ENCODE results near the gene CDH18. TPM values are rescaled to one million over a fixed set of nuclear protein-coding genes. Genes with fewer than 3 reads are reported as not detected.
"Not testable (repeated sequence)": the region's sequence is repeated elsewhere in the genome, so short reads cannot be mapped to it uniquely, and the experiment has no call there.

CDH18 gene
- total RNA-seq, 2 donors from 2014 or later = 0.78 to 2.0 TPM

DNA sequence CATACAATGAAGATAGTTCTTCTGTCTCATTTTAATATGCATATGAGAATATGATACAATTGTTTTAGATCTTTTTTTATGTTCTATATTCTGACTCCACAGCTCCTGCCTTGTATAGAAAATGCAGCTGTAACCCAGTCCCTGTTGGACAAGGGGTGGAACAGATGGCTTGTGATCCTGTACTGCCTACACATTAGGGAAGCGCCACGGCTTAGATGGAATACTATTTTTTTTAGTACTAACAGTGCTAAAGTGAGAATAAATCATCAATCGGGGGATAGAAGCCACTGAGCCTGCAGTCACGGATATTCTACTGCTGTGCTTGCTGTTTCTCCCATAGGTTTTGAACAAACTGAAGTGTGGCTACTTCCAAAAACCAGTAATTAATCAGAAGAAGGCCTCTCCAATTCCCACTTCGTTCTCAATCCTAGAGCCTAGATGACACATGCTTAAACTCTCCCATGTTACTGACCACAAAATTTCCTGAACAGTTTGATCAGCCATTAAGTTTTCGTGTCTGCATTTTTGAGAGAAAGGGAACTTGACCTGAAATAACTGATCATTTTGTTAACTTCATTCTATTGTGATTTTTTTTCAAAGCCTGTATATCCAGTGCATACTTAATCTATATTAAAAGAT lies 150.3 kb downstream of the CDH18 start:
- no peak for ATAC-seq
- Histone ChIP-seq H3K4me3 (no peak overlapping the region), H3K9me3 (no peaks in the 10 kb centered on the region), H3K4me1 (no peaks in the 10 kb centered on the region), H3K36me3 (replicated peaks in 1 of 2; ENCODE audit: insufficient read depth in 1 of 2, low read depth in 2 of 2) (no peaks in the 10 kb centered on the region), H3K27ac (no peak overlapping the region), H3K27me3 (no peaks in the 10 kb centered on the region)
- DNase-seq = no peak
- WGBS, 2 donors = 71 to 80% methylated on average over 6 of the region's 6 CpGs
- TF ChIP-seq, protein P1, sequence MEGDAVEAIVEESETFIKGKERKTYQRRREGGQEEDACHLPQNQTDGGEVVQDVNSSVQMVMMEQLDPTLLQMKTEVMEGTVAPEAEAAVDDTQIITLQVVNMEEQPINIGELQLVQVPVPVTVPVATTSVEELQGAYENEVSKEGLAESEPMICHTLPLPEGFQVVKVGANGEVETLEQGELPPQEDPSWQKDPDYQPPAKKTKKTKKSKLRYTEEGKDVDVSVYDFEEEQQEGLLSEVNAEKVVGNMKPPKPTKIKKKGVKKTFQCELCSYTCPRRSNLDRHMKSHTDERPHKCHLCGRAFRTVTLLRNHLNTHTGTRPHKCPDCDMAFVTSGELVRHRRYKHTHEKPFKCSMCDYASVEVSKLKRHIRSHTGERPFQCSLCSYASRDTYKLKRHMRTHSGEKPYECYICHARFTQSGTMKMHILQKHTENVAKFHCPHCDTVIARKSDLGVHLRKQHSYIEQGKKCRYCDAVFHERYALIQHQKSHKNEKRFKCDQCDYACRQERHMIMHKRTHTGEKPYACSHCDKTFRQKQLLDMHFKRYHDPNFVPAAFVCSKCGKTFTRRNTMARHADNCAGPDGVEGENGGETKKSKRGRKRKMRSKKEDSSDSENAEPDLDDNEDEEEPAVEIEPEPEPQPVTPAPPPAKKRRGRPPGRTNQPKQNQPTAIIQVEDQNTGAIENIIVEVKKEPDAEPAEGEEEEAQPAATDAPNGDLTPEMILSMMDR (IDR thresholded peaks at IDR 0.05) = no peak
- TF ChIP-seq POLR2A (IDR thresholded peaks at IDR 0.05) = no peak
- intact Hi-C loops (cut with DNase I) = no loop called here

DNA sequence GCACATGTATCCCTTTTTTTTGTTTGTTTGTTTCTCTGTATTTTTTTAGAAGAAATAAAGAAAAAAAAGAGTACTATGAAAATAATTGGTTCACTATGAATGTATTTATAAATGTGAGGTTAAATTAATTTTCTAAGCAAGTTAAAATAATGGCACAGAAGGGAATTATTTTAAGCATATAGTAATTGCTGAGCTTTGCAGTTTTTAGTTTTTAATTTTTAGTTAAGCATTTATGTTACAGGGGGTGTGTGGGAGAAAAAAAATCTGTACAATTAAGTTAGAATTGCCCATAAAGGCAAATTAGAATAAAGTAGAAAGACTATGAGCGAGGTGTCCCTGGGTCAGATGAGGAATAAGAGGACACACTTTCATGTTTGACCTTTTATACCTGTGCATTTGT lies 152.6 kb downstream of the CDH18 start:
- Histone ChIP-seq H3K4me3 (no peak overlapping the region), H3K36me3 (replicated peaks in 1 of 2; ENCODE audit: insufficient read depth in 1 of 2, low read depth in 2 of 2) (no peaks in the 10 kb centered on the region), H3K27me3 (no peaks in the 10 kb centered on the region), H3K4me1 (no peaks in the 10 kb centered on the region), H3K27ac (no peak overlapping the region), H3K9me3 (no peaks in the 10 kb centered on the region)
- TF ChIP-seq, protein P1 (IDR thresholded peaks at IDR 0.05) = no peak
- TF ChIP-seq POLR2A (IDR thresholded peaks at IDR 0.05) = no peak
- WGBS, 2 donors = 87 to 89% methylated on average over 1 of the region's 1 CpG
- no peak for ATAC-seq
- intact Hi-C loops (cut with DNase I) = no loop called here
- DNase-seq = no peak

DNA sequence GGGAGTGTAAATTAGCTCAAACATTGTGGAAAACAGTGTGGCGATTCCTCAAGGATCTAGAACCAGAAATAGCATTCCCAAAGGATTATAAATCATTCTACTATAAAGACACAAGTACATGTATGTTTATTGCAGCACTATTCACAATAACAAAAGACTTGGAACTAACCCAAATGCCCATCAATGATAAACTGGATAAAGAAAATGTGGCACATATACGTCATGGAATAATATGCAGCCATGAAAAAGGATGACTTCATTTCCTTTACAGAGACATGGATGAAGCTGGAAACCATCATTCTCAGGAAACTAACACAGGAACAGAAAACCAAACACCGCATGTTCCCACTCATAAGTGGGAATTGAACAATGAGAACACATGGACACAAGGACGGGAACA lies 175.3 kb downstream of the CDH18 start:
- H3K4me1 ChIP-seq; H3K36me3 ChIP-seq (replicated peaks in 1 of 2; ENCODE audit: insufficient read depth in 1 of 2, low read depth in 2 of 2); DNase-seq; ATAC-seq; H3K4me3 ChIP-seq; H3K27ac ChIP-seq; H3K27me3 ChIP-seq; H3K9me3 ChIP-seq; intact Hi-C loops (cut with DNase I): not testable (repeated sequence)
- 91 to 94% methylated on average over 4 of the region's 4 CpGs for WGBS, 2 donors

DNA sequence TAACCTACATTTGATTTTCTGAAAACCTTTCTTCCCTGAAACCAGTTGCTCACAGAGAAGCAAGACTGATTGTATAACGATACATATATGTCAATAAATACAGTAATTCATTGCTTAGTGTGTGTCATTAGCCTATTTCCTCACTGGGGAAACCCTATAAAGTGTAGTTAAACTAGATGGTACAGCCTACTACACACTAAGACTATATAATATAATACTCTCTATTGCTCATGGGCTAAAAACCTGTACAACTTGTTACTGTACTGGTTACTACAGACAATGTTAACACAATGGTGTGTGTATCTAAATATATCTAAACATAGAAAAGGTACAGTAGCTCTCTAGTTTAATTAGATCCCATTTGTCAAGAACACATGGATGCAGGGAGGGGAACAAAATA lies 181.2 kb downstream of the CDH18 start:
- TF ChIP-seq, protein P1 (IDR thresholded peaks at IDR 0.05) = no peak
- TF ChIP-seq POLR2A (IDR thresholded peaks at IDR 0.05) = no peak
- no peaks in the 10 kb centered on the region for H3K9me3 ChIP-seq
- intact Hi-C loops (cut with DNase I) = no loop called here
- H3K4me3 ChIP-seq = no peak overlapping the region
- ATAC-seq (no peak), DNase-seq (no peak)
- no peaks in the 10 kb centered on the region for H3K36me3 ChIP-seq (replicated peaks in 1 of 2; ENCODE audit: insufficient read depth in 1 of 2, low read depth in 2 of 2)
- WGBS, 2 donors = 88 to 91% methylated on average over 1 of the region's 1 CpG
- H3K4me1 ChIP-seq = no peaks in the 10 kb centered on the region
- no peaks in the 10 kb centered on the region for H3K27me3 ChIP-seq
- H3K27ac ChIP-seq = no peak overlapping the region

DNA sequence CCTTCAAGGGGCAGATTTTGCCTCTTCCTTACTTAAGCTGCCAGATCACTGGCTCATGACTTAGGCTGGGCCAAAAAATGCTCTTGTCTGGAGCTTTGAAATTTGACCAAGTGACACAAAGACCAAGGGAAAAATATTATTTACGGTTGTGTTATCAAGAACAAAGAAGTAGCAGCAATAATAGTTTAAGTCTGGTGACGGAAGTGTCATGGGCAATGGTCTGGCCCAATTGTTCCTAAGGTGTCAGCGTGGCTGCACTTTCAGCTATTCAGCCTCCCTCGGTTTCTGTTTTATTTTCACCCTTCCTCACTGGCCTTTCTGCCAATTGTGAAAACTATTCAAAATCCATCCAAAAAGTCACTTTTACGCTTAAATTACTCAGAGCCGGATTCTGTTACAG lies 185.3 kb downstream of the CDH18 start:
- DNase-seq (no peak), ATAC-seq (no peak)
- intact Hi-C loops (cut with DNase I) = no loop called here
- no peaks in the 10 kb centered on the region for H3K9me3 ChIP-seq
- H3K27ac ChIP-seq = no peak overlapping the region
- H3K4me1 ChIP-seq = no peaks in the 10 kb centered on the region
- TF ChIP-seq POLR2A (IDR thresholded peaks at IDR 0.05) = no peak
- TF ChIP-seq, protein P1 (IDR thresholded peaks at IDR 0.05) = no peak
- H3K4me3 ChIP-seq = no peak overlapping the region
- no peaks in the 10 kb centered on the region for H3K36me3 ChIP-seq (replicated peaks in 1 of 2; ENCODE audit: insufficient read depth in 1 of 2, low read depth in 2 of 2)
- H3K27me3 ChIP-seq = no peaks in the 10 kb centered on the region
- 87 to 91% methylated on average over 6 of the region's 6 CpGs for WGBS, 2 donors

Data from body of pancreas (tissue), 4 donors.